A549 treated with AZD2906 at 1 μM for 4 hours (cell line): ENCODE data around the gene SPTLC3. TPM values are rescaled to one million over a fixed set of nuclear protein-coding genes. Genes with fewer than 3 reads are reported as not detected.

Source experiments
- total RNA-seq: library from RNA; stranded (reverse); fragments of 200-300 nt; extraction: Qiagen RNA extraction; gene quantifications from 5 replicates; pipeline ENCODE4 v1.2.3, GENCODE V29; 2022

SPTLC3 gene
- total RNA-seq = 0.01 to 0.08 TPM (median 0.02 TPM) in 5 replicates

GRCh38 chr20:13008761-13009681 is at the start of gene SPTLC3:
SPTLC3 (plus strand) TSS chr20:13008972; CDS start chr20:13009268, 296 bp downstream.

Other genes with a start within 250 kb of the SPTLC3 start
- 0.12 to 0.29 TPM (median 0.16 TPM) in 5 replicates for gene ISM1, start 212.3 kb downstream of the SPTLC3 start, total RNA-seq